Tibial nerve (tissue), 4 donors: Measurements from ENCODE around the gene CTAGE9. TPM values are rescaled to one million over a fixed set of nuclear protein-coding genes. Genes with fewer than 3 reads are reported as not detected.
"Not testable (repeated sequence)": the region's sequence is repeated elsewhere in the genome, so short reads cannot be mapped to it uniquely, and the experiment has no call there.

Source experiments
- DNase-seq, 2 donors: peaks; one replicate each; pipeline ENCODE4 v3.0.0-alpha.2; 2019; ENCODE audit warnings: low spot score in 2 of 2
- H3K27ac ChIP-seq, 4 donors: fragments of 200-600 bp; sonication (generic) in 3 of 4; one replicate each; pipeline ENCODE4 v1.5.1; 2017 to 2019; ENCODE audit warnings: mild to moderate bottlenecking in 1 of 4
- H3K27me3 ChIP-seq, 2 donors: fragments of 200-600 bp; sonication (generic) in 1 of 2; one replicate each; pipeline versions ENCODE4 v1.5.1 to v1.6.0; 2017 to 2019
- H3K36me3 ChIP-seq, 3 donors: fragments of 200-600 bp; sonication (generic); one replicate each; pipeline ENCODE4 v1.5.1; 2018 to 2019
- H3K4me1 ChIP-seq, 4 donors: fragments of 200-600 bp; sonication (generic) in 3 of 4; one replicate each; pipeline ENCODE4 v1.5.1; 2017 to 2019
- H3K4me3 ChIP-seq, 4 donors: fragments of 200-600 bp; sonication (generic) in 3 of 4; one replicate each; pipeline ENCODE4 v1.5.1; 2017 to 2019; ENCODE audit warnings: mild to moderate bottlenecking in 1 of 4, moderate library complexity in 1 of 4
- H3K9me3 ChIP-seq, 4 donors: fragments of 200-600 bp; sonication (generic) in 3 of 4; one replicate each; pipeline ENCODE4 v1.5.1; 2017 to 2019
- CTCF ChIP-seq, 5 experiments: fragments of 200-600 bp in 3 of 5; fragments of 450-650 bp in 2 of 5; sonication (generic) in 3 of 5; IDR thresholded peaks; one replicate each; pipeline ENCODE4 v1.5.1; 2016 to 2019; ENCODE audit warnings: antibody characterized with exemption in 5 of 5, mild to moderate bottlenecking in 3 of 5, moderate library complexity in 2 of 5
- EP300 ChIP-seq, 2 donors: sonication (generic); formaldehyde crosslinking; IDR thresholded peaks; one replicate each; pipeline ENCODE4 v1.6.1; 2017; ENCODE audit warnings: antibody characterized with exemption in 2 of 2, mild to moderate bottlenecking in 1 of 2
- POLR2A ChIP-seq, 2 donors: fragments of 450-650 bp; IDR thresholded peaks; one replicate each; pipeline ENCODE4 v1.6.1; 2017; ENCODE audit warnings: antibody characterized with exemption in 2 of 2, mild to moderate bottlenecking in 2 of 2, moderate library complexity in 2 of 2
- WGBS, 2 donors: methylation state at CpG; one replicate each; pipeline ENCODE4 v1.1.5; 2018; 5-methylcytosine and 5-hydroxymethylcytosine counted together
- total RNA-seq, 4 donors: library from RNA; depleted of rRNA; stranded (reverse); fragments of >200 nt; gene quantifications; one replicate each; pipeline ENCODE4 v1.1.0, GENCODE V29; 2016

CTAGE9 gene
- total RNA-seq, 4 donors from 2014 or later: not detected

- no peaks in the 10 kb centered on the region for H3K27me3 ChIP-seq
- H3K4me1 ChIP-seq: no peaks in the 10 kb centered on the region
- no peak for DNase-seq
- H3K36me3 ChIP-seq: no peaks in the 10 kb centered on the region
- no peak overlapping the region for H3K4me3 ChIP-seq
- H3K27ac ChIP-seq: no peak overlapping the region
- H3K9me3 ChIP-seq: no peaks in the 10 kb centered on the region
- no peak for TF ChIP-seq EP300 (IDR thresholded peaks at IDR 0.05)
- no peak for TF ChIP-seq POLR2A (IDR thresholded peaks at IDR 0.05)
- no peak for TF ChIP-seq CTCF (IDR thresholded peaks at IDR 0.05)
- 36 to 46% methylated on average over 1 of the region's 1 CpG for WGBS, 2 donors
Measured at GRCh38 chr6:131754088-131754487, 43.3 kb upstream of the CTAGE9 start.

- WGBS, 2 donors: 85 to 93% methylated on average over 10 of the region's 10 CpGs
- not testable (repeated sequence) for H3K9me3 ChIP-seq, H3K36me3 ChIP-seq, DNase-seq, H3K4me1 ChIP-seq, H3K27ac ChIP-seq, H3K27me3 ChIP-seq, H3K4me3 ChIP-seq
Measured at GRCh38 chr6:131751012-131751715, 40.3 kb upstream of the CTAGE9 start.

GRCh38 chr6:131749023-131749422, 38.2 kb upstream of the CTAGE9 start:
- H3K4me1 ChIP-seq: no peaks in the 10 kb centered on the region
- H3K27ac ChIP-seq: no peak overlapping the region
- TF ChIP-seq POLR2A (IDR thresholded peaks at IDR 0.05): no peak
- no peak for TF ChIP-seq CTCF (IDR thresholded peaks at IDR 0.05)
- TF ChIP-seq EP300 (IDR thresholded peaks at IDR 0.05): no peak
- no peaks in the 10 kb centered on the region for H3K36me3 ChIP-seq
- H3K4me3 ChIP-seq: no peak overlapping the region
- H3K27me3 ChIP-seq: no peaks in the 10 kb centered on the region
- 96% methylated on average over 7 of the region's 7 CpGs for WGBS, 2 donors
- DNase-seq: no peak
- no peaks in the 10 kb centered on the region for H3K9me3 ChIP-seq

GRCh38 chr6:131747821-131748353, 37.1 kb upstream of the CTAGE9 start:
- 85 to 89% methylated on average over 7 of the region's 7 CpGs for WGBS, 2 donors
- DNase-seq: no peak
- Histone ChIP-seq H3K36me3 (no peaks in the 10 kb centered on the region), H3K4me3 (no peak overlapping the region), H3K4me1 (no peaks in the 10 kb centered on the region), H3K27me3 (no peaks in the 10 kb centered on the region), H3K27ac (no peak overlapping the region), H3K9me3 (no peaks in the 10 kb centered on the region)
- no peak for TF ChIP-seq CTCF (IDR thresholded peaks at IDR 0.05)
- no peak for TF ChIP-seq POLR2A (IDR thresholded peaks at IDR 0.05)
- TF ChIP-seq EP300 (IDR thresholded peaks at IDR 0.05): no peak

GRCh38 chr6:131745476-131745875, 34.7 kb upstream of the CTAGE9 start:
- H3K4me3 ChIP-seq: no peak overlapping the region
- TF ChIP-seq POLR2A (IDR thresholded peaks at IDR 0.05) (no peak), EP300 (IDR thresholded peaks at IDR 0.05) (no peak), CTCF (IDR thresholded peaks at IDR 0.05) (no peak)
- H3K4me1 ChIP-seq: no peaks in the 10 kb centered on the region
- no peak overlapping the region for H3K27ac ChIP-seq
- no peaks in the 10 kb centered on the region for H3K9me3 ChIP-seq
- no peaks in the 10 kb centered on the region for H3K27me3 ChIP-seq
- DNase-seq: no peak
- no peaks in the 10 kb centered on the region for H3K36me3 ChIP-seq
- WGBS, 2 donors: 92 to 94% methylated on average over 5 of the region's 5 CpGs
